ENCODE measurements around the gene TRIM32. TPM values are rescaled to one million over a fixed set of nuclear protein-coding genes. Genes with fewer than 3 reads are reported as not detected.

TRIM32 gene
- total and polyA plus RNA-seq, 7 donors: 2.8 to 16.1 (median 11.9) TPM

DNA sequence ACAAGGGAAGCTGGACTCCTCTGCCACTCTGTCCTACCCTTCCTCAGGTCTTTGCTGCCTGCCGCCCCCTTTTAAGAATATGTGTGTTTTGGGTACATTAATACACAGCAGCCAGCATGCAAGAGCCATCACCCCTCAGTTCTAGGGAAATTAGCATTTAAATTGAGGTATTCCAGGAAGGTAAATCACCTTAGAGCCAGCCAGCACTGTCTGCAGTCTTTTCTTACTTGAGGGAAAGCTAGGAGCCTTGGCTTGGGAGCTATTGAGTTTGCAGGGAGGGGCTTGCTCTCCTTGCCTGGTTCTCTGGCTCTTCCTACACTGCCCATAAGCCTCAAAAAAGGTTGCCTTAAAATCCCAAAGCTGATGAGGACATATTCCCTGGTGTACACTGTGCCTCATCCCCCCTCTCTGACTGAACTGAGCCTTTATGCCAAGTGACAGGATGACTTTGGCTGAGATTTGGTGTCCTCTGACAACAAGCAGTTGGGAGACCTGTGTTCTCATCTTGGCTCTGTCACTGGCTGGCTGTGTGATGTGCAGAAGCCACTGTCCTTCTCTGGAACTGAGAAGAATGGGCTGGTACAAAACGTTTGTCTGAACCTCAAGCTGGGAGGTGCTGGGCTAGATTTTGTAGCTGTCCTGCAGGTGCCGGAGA lies 54.1 kb downstream of the TRIM32 start:
- intact Hi-C loops (cut with DNase I): no loop called here
- H3K36me3 ChIP-seq: no peaks in the 10 kb centered on the region
- no peak overlapping the region for H3K27ac ChIP-seq
- TF ChIP-seq POLR2A (IDR thresholded peaks at IDR 0.05) (no peak), POLR2AphosphoS5 (IDR thresholded peaks at IDR 0.05) (no peak), EP300 (IDR thresholded peaks at IDR 0.05) (no peak)
- TF ChIP-seq, protein P1, sequence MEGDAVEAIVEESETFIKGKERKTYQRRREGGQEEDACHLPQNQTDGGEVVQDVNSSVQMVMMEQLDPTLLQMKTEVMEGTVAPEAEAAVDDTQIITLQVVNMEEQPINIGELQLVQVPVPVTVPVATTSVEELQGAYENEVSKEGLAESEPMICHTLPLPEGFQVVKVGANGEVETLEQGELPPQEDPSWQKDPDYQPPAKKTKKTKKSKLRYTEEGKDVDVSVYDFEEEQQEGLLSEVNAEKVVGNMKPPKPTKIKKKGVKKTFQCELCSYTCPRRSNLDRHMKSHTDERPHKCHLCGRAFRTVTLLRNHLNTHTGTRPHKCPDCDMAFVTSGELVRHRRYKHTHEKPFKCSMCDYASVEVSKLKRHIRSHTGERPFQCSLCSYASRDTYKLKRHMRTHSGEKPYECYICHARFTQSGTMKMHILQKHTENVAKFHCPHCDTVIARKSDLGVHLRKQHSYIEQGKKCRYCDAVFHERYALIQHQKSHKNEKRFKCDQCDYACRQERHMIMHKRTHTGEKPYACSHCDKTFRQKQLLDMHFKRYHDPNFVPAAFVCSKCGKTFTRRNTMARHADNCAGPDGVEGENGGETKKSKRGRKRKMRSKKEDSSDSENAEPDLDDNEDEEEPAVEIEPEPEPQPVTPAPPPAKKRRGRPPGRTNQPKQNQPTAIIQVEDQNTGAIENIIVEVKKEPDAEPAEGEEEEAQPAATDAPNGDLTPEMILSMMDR (IDR thresholded peaks at IDR 0.05): no peak
- no peaks in the 10 kb centered on the region for H3K4me1 ChIP-seq
- peaks cover 0 to 2% (median 0%) of the 10 kb centered on the region in 3 donors for H3K27me3 ChIP-seq
- 67 to 72% methylated on average over 3 of the region's 3 CpGs for whole genome bisulfite sequencing, 2 donors
- no peak overlapping the region for H3K4me3 ChIP-seq
- no peak for DNase-seq
- no peaks in the 10 kb centered on the region for H3K9me3 ChIP-seq

DNA sequence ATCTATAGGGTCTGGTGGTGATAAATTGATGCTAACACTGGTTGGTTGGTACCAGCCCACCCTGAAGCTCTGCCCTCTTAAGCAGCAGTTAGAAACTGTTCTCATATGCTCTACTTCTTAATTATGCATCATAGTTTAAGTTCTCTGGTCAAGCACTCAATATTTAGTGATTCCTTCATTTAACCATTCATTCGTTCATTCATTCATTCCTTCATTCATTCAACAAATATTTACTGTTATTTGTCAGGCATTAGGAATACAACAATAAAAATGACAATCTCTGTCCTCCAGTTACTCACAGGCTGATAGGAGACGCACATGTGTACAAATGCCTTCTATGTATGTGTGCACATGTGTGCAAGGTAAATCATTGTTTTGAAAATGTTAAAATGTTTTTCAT lies 54.6 kb downstream of the TRIM32 start:
- intact Hi-C loops (cut with DNase I): no loop called here
- WGBS, 2 donors: 61 to 77% methylated on average over 2 of the region's 2 CpGs

DNA sequence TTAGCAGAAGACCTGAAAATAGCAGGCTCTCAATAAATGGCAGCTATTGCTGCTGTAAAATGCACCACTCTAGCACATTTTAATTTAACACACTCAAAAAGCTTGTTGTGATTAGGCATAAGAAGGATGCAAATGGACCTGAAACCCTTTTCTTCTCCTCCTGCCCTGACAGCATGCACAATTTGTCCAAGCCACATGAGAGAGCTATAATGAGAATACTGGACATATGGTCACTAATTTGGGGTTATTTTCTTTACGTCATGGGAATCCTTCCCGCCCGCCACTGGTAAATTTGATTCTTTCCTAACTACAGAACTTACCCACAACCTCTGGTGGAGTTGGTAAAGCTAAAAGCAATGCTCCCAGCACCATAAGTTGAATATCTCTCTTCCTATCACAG lies 62.1 kb downstream of the TRIM32 start:
- H3K36me3 ChIP-seq: no peaks in the 10 kb centered on the region
- no peak for TF ChIP-seq EP300 (IDR thresholded peaks at IDR 0.05)
- TF ChIP-seq POLR2A (IDR thresholded peaks at IDR 0.05): no peak
- TF ChIP-seq POLR2AphosphoS5 (IDR thresholded peaks at IDR 0.05): no peak
- TF ChIP-seq, protein P1 (IDR thresholded peaks at IDR 0.05): no peak
- no peak for DNase-seq
- H3K4me1 ChIP-seq: no peaks in the 10 kb centered on the region
- WGBS, 2 donors: 96 to 97% methylated on average over 3 of the region's 3 CpGs
- no peaks in the 10 kb centered on the region for H3K27me3 ChIP-seq
- no peak overlapping the region for H3K27ac ChIP-seq
- no peaks in the 10 kb centered on the region for H3K9me3 ChIP-seq
- no peak overlapping the region for H3K4me3 ChIP-seq
- intact Hi-C loops (cut with DNase I): no loop called here

More for the DNA sequence above, 54.6 kb downstream of the TRIM32 start:
- H3K27ac ChIP-seq: no peak overlapping the region
- H3K9me3 ChIP-seq: no peaks in the 10 kb centered on the region
- H3K4me1 ChIP-seq: no peaks in the 10 kb centered on the region
- TF ChIP-seq, protein P1 (IDR thresholded peaks at IDR 0.05): no peak
- TF ChIP-seq POLR2AphosphoS5 (IDR thresholded peaks at IDR 0.05) (no peak), EP300 (IDR thresholded peaks at IDR 0.05) (no peak), POLR2A (IDR thresholded peaks at IDR 0.05) (no peak)
- H3K4me3 ChIP-seq: no peak overlapping the region
- no peak for DNase-seq
- no peaks in the 10 kb centered on the region for H3K36me3 ChIP-seq
- H3K27me3 ChIP-seq: peaks cover 0 to 2% (median 0%) of the 10 kb centered on the region in 3 donors

DNA sequence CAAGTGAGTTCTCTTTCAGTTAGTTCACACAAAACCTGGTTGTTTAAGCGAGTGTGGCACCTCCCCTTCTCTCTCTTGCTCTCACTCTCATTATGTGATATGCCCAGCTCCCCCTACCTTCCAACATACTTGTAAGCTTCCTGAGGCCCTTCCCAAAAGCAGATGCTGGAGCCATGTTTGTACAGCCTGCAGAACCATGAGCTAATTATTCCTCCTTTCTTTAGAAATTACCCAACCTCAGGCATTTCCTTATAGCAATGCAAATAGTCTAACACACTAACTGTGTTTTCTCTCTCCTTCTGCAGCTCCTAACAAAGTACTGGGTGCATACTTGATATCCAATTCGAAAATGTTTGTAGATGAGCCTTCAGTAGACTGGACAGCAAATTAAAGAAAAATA lies 62.7 kb downstream of the TRIM32 start:
- WGBS, 2 donors: 69 to 79% methylated on average over 2 of the region's 2 CpGs
- no peaks in the 10 kb centered on the region for H3K9me3 ChIP-seq
- DNase-seq: no peak
- H3K27me3 ChIP-seq: no peaks in the 10 kb centered on the region
- no peak overlapping the region for H3K4me3 ChIP-seq
- intact Hi-C loops (cut with DNase I): no loop called here
- TF ChIP-seq, protein P1 (IDR thresholded peaks at IDR 0.05): no peak
- TF ChIP-seq EP300 (IDR thresholded peaks at IDR 0.05) (no peak), POLR2A (IDR thresholded peaks at IDR 0.05) (no peak), POLR2AphosphoS5 (IDR thresholded peaks at IDR 0.05) (no peak)
- H3K4me1 ChIP-seq: no peaks in the 10 kb centered on the region
- H3K27ac ChIP-seq: no peak overlapping the region
- no peaks in the 10 kb centered on the region for H3K36me3 ChIP-seq

DNA sequence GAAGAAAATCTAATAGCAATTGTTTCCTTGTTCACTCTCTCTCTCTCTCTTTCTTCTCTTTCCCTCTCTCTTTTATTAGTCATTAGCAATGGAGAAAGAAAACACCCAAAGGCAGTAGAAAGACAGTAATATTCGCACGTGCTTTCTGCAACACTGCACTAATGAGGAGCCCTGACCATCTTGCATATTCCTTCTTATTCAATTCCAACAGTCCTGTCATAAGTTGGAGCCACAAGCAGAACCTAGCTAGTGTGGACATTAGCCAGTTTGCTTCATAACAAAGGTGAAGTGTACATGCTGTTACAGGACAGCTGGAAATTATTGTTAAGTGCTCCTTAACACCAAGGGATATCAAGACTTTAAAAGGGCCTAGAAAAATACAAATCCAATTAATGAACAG lies 63.4 kb downstream of the TRIM32 start:
- intact Hi-C loops (cut with DNase I): no loop called here
- Histone ChIP-seq H3K4me3 (no peak overlapping the region), H3K27ac (no peak overlapping the region), H3K4me1 (no peaks in the 10 kb centered on the region), H3K27me3 (no peaks in the 10 kb centered on the region), H3K9me3 (peaks cover 0 to under 1% (median 0%) of the 10 kb centered on the region in 4 donors), H3K36me3 (no peaks in the 10 kb centered on the region)
- no peak for DNase-seq
- TF ChIP-seq POLR2AphosphoS5 (IDR thresholded peaks at IDR 0.05): no peak
- TF ChIP-seq, protein P1 (IDR thresholded peaks at IDR 0.05): no peak
- TF ChIP-seq POLR2A (IDR thresholded peaks at IDR 0.05): no peak
- TF ChIP-seq EP300 (IDR thresholded peaks at IDR 0.05): no peak
- 69 to 94% methylated on average over 2 of the region's 2 CpGs for WGBS, 2 donors

All from sigmoid colon (tissue), 7 donors.